ENCODE data around the gene PPP2R5D. TPM values are rescaled to one million over a fixed set of nuclear protein-coding genes. Genes with fewer than 3 reads are reported as not detected.

The PPP2R5D gene
- total and polyA plus RNA-seq, 9 of the 15 experiments (the other 6 are each of a cell fraction or from before 2014, with no cell fraction given), result 1.3 to 96.1 (median 38.4) TPM

Other genes with a start within 250 kb of the PPP2R5D start
Only the 7 nearest of the 17 such genes appear.
- not detected in 2 replicates for gene PTCRA, start 68.5 kb upstream of the PPP2R5D start, total RNA-seq (2014; rRNA removed)
- gene PTCRA, start 68.5 kb upstream of the PPP2R5D start, total RNA-seq (2014; rRNA removed; fragmentation: Illumina TruSeq; extraction: Trizol), result not detected in 2 replicates
- not detected in 2 replicates for gene PTCRA, start 68.5 kb upstream of the PPP2R5D start, total RNA-seq (2015; rRNA removed; fragmentation: Illumina TruSeq; extraction: Trizol)
- gene PTCRA, start 68.5 kb upstream of the PPP2R5D start, total RNA-seq (2021), result not detected in 2 replicates
- 0.22 TPM in 1 of 2 replicates, not detected in the other for gene PTCRA, start 68.5 kb upstream of the PPP2R5D start, polyA plus RNA-seq (2011; rRNA removed)
- gene PTCRA, start 68.5 kb upstream of the PPP2R5D start, polyA plus RNA-seq (2014; fragmentation: Illumina TruSeq; extraction: Trizol), result not detected in 2 replicates
- not detected for gene PTCRA, start 68.5 kb upstream of the PPP2R5D start, polyA plus RNA-seq (2014; fragmentation: Nextera tagmentation; extraction: Ambion mirVana)
- gene PTCRA, start 68.5 kb upstream of the PPP2R5D start, polyA plus RNA-seq (2014; rRNA removed), result 0.21 TPM in 1 of 2 replicates, not detected in the other
- gene CNPY3, start 55.1 kb upstream of the PPP2R5D start, total RNA-seq (2014; rRNA removed), result 20.0 and 26.6 TPM in 2 replicates
- gene CNPY3, start 55.1 kb upstream of the PPP2R5D start, total RNA-seq (2014; rRNA removed; fragmentation: Illumina TruSeq; extraction: Trizol), result 11.5 and 15.0 TPM in 2 replicates
- gene CNPY3, start 55.1 kb upstream of the PPP2R5D start, total RNA-seq (2015; rRNA removed; fragmentation: Illumina TruSeq; extraction: Trizol), result 23.5 and 24.6 TPM in 2 replicates
- 32.4 and 32.8 TPM in 2 replicates for gene CNPY3, start 55.1 kb upstream of the PPP2R5D start, total RNA-seq (2021)
- 21.0 and 21.2 TPM in 2 replicates for gene CNPY3, start 55.1 kb upstream of the PPP2R5D start, polyA plus RNA-seq (2011; rRNA removed)
- 34.4 and 37.4 TPM in 2 replicates for gene CNPY3, start 55.1 kb upstream of the PPP2R5D start, polyA plus RNA-seq (2014; fragmentation: Illumina TruSeq; extraction: Trizol)
- 1 to 10 TPM; 2.4 to 3.9 TPM for gene CNPY3, start 55.1 kb upstream of the PPP2R5D start, polyA plus RNA-seq (2014; fragmentation: Nextera tagmentation; extraction: Ambion mirVana)
- 27.0 and 30.5 TPM in 2 replicates for gene CNPY3, start 55.1 kb upstream of the PPP2R5D start, polyA plus RNA-seq (2014; rRNA removed)
- not detected in 2 replicates for gene GNMT, start 23.8 kb upstream of the PPP2R5D start, total RNA-seq (2014; rRNA removed)
- gene GNMT, start 23.8 kb upstream of the PPP2R5D start, total RNA-seq (2014; rRNA removed; fragmentation: Illumina TruSeq; extraction: Trizol), result not detected in 2 replicates
- not detected in 2 replicates for gene GNMT, start 23.8 kb upstream of the PPP2R5D start, total RNA-seq (2015; rRNA removed; fragmentation: Illumina TruSeq; extraction: Trizol)
- gene GNMT, start 23.8 kb upstream of the PPP2R5D start, total RNA-seq (2021), result 0.18 and 0.29 TPM in 2 replicates
- 0.11 and 0.19 TPM in 2 replicates for gene GNMT, start 23.8 kb upstream of the PPP2R5D start, polyA plus RNA-seq (2011; rRNA removed)
- gene GNMT, start 23.8 kb upstream of the PPP2R5D start, polyA plus RNA-seq (2014; fragmentation: Illumina TruSeq; extraction: Trizol), result 0.15 TPM in 1 of 2 replicates, not detected in the other
- not detected for gene GNMT, start 23.8 kb upstream of the PPP2R5D start, polyA plus RNA-seq (2014; fragmentation: Nextera tagmentation; extraction: Ambion mirVana)
- gene GNMT, start 23.8 kb upstream of the PPP2R5D start, polyA plus RNA-seq (2014; rRNA removed), result not detected in 2 replicates
- gene PEX6, start 5.4 kb upstream of the PPP2R5D start, total RNA-seq (2014; rRNA removed), result 17.0 and 26.9 TPM in 2 replicates
- 3.4 and 5.7 TPM in 2 replicates for gene PEX6, start 5.4 kb upstream of the PPP2R5D start, total RNA-seq (2014; rRNA removed; fragmentation: Illumina TruSeq; extraction: Trizol)
- gene PEX6, start 5.4 kb upstream of the PPP2R5D start, total RNA-seq (2015; rRNA removed; fragmentation: Illumina TruSeq; extraction: Trizol), result 6.9 and 8.0 TPM in 2 replicates
- 20.8 and 24.3 TPM in 2 replicates for gene PEX6, start 5.4 kb upstream of the PPP2R5D start, total RNA-seq (2021)
- gene PEX6, start 5.4 kb upstream of the PPP2R5D start, polyA plus RNA-seq (2011; rRNA removed), result 6.4 and 10.9 TPM in 2 replicates
- gene PEX6, start 5.4 kb upstream of the PPP2R5D start, polyA plus RNA-seq (2014; fragmentation: Illumina TruSeq; extraction: Trizol), result 9.6 and 10.6 TPM in 2 replicates
- gene PEX6, start 5.4 kb upstream of the PPP2R5D start, polyA plus RNA-seq (2014; fragmentation: Nextera tagmentation; extraction: Ambion mirVana), result under 1 TPM; 0.17 to 0.77 TPM
- gene PEX6, start 5.4 kb upstream of the PPP2R5D start, polyA plus RNA-seq (2014; rRNA removed), result 12.3 and 14.1 TPM in 2 replicates
- 120 and 154 TPM in 2 replicates for gene MEA1, start 29.4 kb downstream of the PPP2R5D start, total RNA-seq (2014; rRNA removed)
- gene MEA1, start 29.4 kb downstream of the PPP2R5D start, total RNA-seq (2014; rRNA removed; fragmentation: Illumina TruSeq; extraction: Trizol), result 126 and 153 TPM in 2 replicates
- gene MEA1, start 29.4 kb downstream of the PPP2R5D start, total RNA-seq (2015; rRNA removed; fragmentation: Illumina TruSeq; extraction: Trizol), result 201 and 209 TPM in 2 replicates
- 86.8 and 91.5 TPM in 2 replicates for gene MEA1, start 29.4 kb downstream of the PPP2R5D start, total RNA-seq (2021)
- 119 and 138 TPM in 2 replicates for gene MEA1, start 29.4 kb downstream of the PPP2R5D start, polyA plus RNA-seq (2011; rRNA removed)
- 156 and 199 TPM in 2 replicates for gene MEA1, start 29.4 kb downstream of the PPP2R5D start, polyA plus RNA-seq (2014; fragmentation: Illumina TruSeq; extraction: Trizol)
- 100 to 1,000 TPM; 152 to 210 TPM for gene MEA1, start 29.4 kb downstream of the PPP2R5D start, polyA plus RNA-seq (2014; fragmentation: Nextera tagmentation; extraction: Ambion mirVana)
- 141 and 143 TPM in 2 replicates for gene MEA1, start 29.4 kb downstream of the PPP2R5D start, polyA plus RNA-seq (2014; rRNA removed)
- 126 and 175 TPM in 2 replicates for gene KLHDC3, start 29.7 kb downstream of the PPP2R5D start, total RNA-seq (2014; rRNA removed)
- gene KLHDC3, start 29.7 kb downstream of the PPP2R5D start, total RNA-seq (2014; rRNA removed; fragmentation: Illumina TruSeq; extraction: Trizol), result 90.4 and 107 TPM in 2 replicates
- 100 and 104 TPM in 2 replicates for gene KLHDC3, start 29.7 kb downstream of the PPP2R5D start, total RNA-seq (2015; rRNA removed; fragmentation: Illumina TruSeq; extraction: Trizol)
- 167 and 171 TPM in 2 replicates for gene KLHDC3, start 29.7 kb downstream of the PPP2R5D start, total RNA-seq (2021)
- 118 and 135 TPM in 2 replicates for gene KLHDC3, start 29.7 kb downstream of the PPP2R5D start, polyA plus RNA-seq (2011; rRNA removed)
- 159 and 168 TPM in 2 replicates for gene KLHDC3, start 29.7 kb downstream of the PPP2R5D start, polyA plus RNA-seq (2014; fragmentation: Illumina TruSeq; extraction: Trizol)
- gene KLHDC3, start 29.7 kb downstream of the PPP2R5D start, polyA plus RNA-seq (2014; fragmentation: Nextera tagmentation; extraction: Ambion mirVana), result 10 to 100 TPM in 1 of 2 experiments, 1 to 10 TPM in 1; 4.5 to 14.7 TPM
- gene KLHDC3, start 29.7 kb downstream of the PPP2R5D start, polyA plus RNA-seq (2014; rRNA removed), result 104 and 136 TPM in 2 replicates
- 133 and 150 TPM in 2 replicates for gene RRP36, start 37.1 kb downstream of the PPP2R5D start, total RNA-seq (2014; rRNA removed)
- 138 and 143 TPM in 2 replicates for gene RRP36, start 37.1 kb downstream of the PPP2R5D start, total RNA-seq (2014; rRNA removed; fragmentation: Illumina TruSeq; extraction: Trizol)
- gene RRP36, start 37.1 kb downstream of the PPP2R5D start, total RNA-seq (2015; rRNA removed; fragmentation: Illumina TruSeq; extraction: Trizol), result 143 and 144 TPM in 2 replicates
- gene RRP36, start 37.1 kb downstream of the PPP2R5D start, total RNA-seq (2021), result 101 TPM in 2 replicates
- gene RRP36, start 37.1 kb downstream of the PPP2R5D start, polyA plus RNA-seq (2011; rRNA removed), result 68.4 and 83.5 TPM in 2 replicates
- gene RRP36, start 37.1 kb downstream of the PPP2R5D start, polyA plus RNA-seq (2014; fragmentation: Illumina TruSeq; extraction: Trizol), result 93.6 and 114 TPM in 2 replicates
- gene RRP36, start 37.1 kb downstream of the PPP2R5D start, polyA plus RNA-seq (2014; fragmentation: Nextera tagmentation; extraction: Ambion mirVana), result 10 to 100 TPM; 27.6 to 31.7 TPM
- gene RRP36, start 37.1 kb downstream of the PPP2R5D start, polyA plus RNA-seq (2014; rRNA removed), result 129 and 132 TPM in 2 replicates

Data from K562 (cell line).